ENCODE data around the gene PTGDR.
A peak's percentile ranks its signal among the peaks of the same experiment; 100 is the strongest.

Gene PTGDR

GRCh38 chr14:52267501-52268278 is at the start of gene PTGDR:
Gene PTGDR (plus strand): TSS chr14:52267698. CDS start chr14:52267815, 117 bp downstream.
- peak in 1 of 3 experiments; percentile 34 for DNase-seq (ENCODE audit: low read depth in 2 of 3, low spot score in 2 of 3)

GRCh38 chr14:52219488-52220084 is 47.9 kb upstream of the PTGDR start:
- DNase-seq (ENCODE audit: low read depth in 2 of 3, low spot score in 2 of 3) = no peak

GRCh38 chr14:52220924-52221811 is 46.3 kb upstream of the PTGDR start:
- DNase-seq (ENCODE audit: low read depth in 2 of 3, low spot score in 2 of 3) = no peak

GRCh38 chr14:52222901-52223300 is 44.6 kb upstream of the PTGDR start:
- no peak for DNase-seq (ENCODE audit: low read depth in 2 of 3, low spot score in 2 of 3)

DNA sequence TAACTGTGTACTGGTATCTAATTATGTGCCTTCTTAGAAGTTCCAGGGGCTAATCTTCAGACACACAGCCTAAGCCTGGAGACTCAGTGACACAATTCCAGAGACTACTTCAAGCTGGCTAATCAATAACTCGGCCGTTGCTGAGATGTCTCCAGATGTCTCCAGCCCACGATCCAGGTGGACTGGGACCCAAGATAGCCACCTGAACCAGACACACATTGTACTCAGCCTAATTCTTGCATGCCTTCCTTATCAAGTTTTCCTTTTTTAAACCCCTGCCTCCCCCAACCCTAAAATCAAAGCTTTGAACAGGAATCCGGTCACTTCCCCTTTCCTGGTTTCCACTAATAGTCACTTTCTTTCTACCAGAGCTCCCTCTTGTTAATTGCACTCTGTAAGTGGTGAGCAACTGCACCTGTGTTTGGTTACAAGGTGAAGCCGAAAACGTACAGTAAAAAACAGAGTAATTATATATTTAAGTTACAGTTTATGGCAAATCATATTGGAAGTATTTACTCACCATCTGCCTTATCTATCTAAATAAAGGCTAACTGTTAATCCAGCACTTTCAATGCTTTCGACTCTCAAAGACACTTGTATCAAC is 39.8 kb upstream of the PTGDR start:
- DNase-seq (ENCODE audit: low read depth in 2 of 3, low spot score in 2 of 3) = no peak

DNA sequence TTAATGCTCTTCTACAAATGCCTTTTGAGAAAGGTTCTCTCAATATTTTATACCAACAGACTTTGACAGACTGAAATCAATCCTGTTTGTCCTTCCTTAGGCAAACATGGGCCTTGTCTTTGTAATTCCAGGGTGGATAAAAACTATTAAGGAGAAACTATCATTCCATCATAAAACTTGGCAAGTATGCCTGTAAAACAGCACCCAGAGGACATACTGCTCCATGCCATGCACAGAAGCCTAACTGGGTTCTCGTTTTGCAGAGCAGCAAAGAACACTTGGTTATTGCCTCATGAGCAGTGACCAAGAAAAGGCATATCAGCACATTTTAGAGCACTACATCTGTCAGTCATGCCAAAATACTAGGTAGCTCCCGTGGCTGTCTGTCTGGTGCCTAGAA is 33.8 kb upstream of the PTGDR start:
- no peak for DNase-seq (ENCODE audit: low read depth in 2 of 3, low spot score in 2 of 3)

DNA sequence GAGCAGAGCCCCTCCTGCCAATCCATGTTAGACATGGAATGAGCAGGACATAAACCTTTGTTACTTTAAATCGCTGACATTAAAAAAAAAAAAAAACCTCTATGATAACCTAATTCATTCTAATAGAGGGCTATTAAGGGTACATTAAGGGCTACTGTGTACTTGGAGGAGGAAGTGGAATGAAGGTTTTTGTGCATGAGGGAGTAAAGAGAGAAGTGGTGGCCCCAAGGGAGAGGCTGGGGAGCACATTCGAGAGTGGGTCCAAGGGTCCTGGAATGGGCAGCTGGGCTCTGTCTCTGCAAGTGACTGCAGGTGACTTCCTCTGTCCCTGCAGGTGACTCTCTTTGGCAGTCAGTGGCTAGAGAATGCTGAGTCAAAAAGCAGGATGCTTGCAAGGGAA is 32.1 kb upstream of the PTGDR start:
- no peak for DNase-seq (ENCODE audit: low read depth in 2 of 3, low spot score in 2 of 3)

- DNase-seq (ENCODE audit: low read depth in 2 of 3, low spot score in 2 of 3) = no peak
Observed at GRCh38 chr14:52235866-52236510, 31.5 kb upstream of the PTGDR start.

- DNase-seq (ENCODE audit: low read depth in 2 of 3, low spot score in 2 of 3) = no peak
Observed at GRCh38 chr14:52238682-52239081, 28.8 kb upstream of the PTGDR start.

- DNase-seq (ENCODE audit: low read depth in 2 of 3, low spot score in 2 of 3) = no peak
Observed at GRCh38 chr14:52240623-52241022, 26.9 kb upstream of the PTGDR start.

- no peak for DNase-seq (ENCODE audit: low read depth in 2 of 3, low spot score in 2 of 3)
Observed at GRCh38 chr14:52241087-52241793, 26.3 kb upstream of the PTGDR start.

DNA sequence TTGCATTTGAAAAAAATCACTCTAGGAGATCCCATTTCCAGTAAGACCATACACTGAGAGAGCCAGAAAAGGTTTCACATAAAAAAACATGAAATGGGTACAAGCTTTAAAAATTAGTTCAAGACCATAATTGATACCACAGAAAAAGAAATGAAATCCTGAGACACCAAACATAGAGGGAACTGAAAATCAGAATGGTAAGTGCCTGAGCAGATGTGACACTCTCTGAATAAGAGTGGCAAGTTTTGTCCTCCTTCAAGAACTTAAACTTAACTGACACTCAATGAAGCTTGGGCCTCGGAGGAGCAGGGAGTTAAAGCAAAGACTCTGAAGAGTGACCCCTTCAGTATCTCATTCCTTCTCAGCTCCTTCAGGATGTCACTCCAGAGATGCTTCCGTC is 23.2 kb upstream of the PTGDR start:
- no peak for DNase-seq (ENCODE audit: low read depth in 2 of 3, low spot score in 2 of 3)

DNA sequence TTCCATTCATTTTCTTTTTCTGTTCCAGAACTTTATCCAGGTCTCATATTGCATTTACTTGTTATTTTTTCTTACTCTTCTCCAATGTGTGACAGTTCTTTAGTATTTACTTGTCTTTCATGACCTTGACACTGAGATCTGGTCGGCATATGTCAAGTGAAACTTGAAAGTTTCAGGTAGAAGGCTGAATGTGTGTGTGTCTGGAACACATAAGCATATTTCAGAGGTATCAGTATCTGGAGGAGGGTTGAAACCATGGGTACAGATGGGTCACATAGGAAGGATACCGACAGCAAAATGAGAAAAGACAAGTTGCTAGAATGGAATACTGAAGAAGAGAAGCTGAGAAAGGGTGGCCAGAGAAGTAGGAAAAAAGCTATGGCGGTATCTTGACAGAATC is 22.5 kb upstream of the PTGDR start:
- no peak for DNase-seq (ENCODE audit: low read depth in 2 of 3, low spot score in 2 of 3)

DNA sequence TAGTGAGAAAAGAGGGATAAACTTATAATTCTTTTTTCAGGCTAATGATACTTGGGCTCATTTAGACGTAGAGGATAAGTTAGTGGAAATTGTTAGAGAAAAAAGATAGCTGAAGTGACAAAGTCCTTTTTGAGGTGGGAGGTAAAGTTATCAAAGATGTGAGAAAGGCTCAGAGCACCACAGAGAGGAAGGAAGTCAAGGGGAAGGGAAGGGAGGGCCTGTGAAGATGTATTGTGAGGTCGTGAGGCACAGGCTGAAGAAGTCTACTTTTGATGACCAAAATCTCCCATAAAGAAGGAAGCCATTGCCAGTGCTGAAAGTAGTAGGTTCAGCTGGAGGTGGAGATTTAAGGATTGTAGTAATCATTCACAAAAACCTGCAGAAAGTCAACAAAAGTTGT is 19.4 kb upstream of the PTGDR start:
- DNase-seq (ENCODE audit: low read depth in 2 of 3, low spot score in 2 of 3) = no peak

DNA sequence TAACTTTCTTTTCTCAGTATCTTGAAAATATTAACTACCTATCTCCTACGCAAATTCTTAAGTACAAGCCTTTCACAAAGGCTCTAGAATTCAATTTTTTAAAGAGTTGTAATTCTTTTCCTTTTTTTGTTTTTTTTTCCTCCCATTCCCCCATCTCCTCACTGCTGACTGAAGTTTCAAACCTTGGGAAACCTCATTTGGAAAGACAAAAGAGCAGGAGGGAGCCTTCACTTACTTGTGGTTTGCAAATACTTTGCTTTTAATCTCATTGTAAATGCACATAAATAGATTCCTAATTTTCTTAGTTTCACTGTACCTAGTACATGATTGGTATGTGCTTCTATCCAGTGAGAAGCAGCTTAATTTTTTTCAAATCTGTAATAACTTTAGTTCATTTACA is 15.8 kb upstream of the PTGDR start:
- no peak for DNase-seq (ENCODE audit: low read depth in 2 of 3, low spot score in 2 of 3)

DNA sequence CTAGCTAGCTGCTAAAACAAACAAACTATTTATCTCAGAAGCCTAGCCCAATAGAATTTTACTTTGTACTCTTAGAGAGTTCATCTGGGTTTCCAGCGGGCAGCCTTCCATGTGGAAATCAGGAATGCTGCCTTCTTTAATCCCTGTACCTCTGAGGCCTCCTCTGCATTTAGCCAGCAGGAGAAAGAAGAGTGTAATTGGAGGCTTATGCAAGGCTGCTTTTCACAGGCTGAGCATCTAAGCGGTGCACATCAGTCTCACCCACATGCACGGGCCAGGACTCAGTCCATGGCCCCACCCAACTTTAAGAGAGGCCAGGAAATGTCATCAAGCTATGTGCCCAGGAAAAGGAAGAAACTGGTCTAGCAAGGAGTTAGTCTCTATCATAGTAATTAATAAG is 14.0 kb upstream of the PTGDR start:
- DNase-seq (ENCODE audit: low read depth in 2 of 3, low spot score in 2 of 3) = no peak

GRCh38 chr14:52254086-52254485 is 13.4 kb upstream of the PTGDR start:
- no peak for DNase-seq (ENCODE audit: low read depth in 2 of 3, low spot score in 2 of 3)

DNA sequence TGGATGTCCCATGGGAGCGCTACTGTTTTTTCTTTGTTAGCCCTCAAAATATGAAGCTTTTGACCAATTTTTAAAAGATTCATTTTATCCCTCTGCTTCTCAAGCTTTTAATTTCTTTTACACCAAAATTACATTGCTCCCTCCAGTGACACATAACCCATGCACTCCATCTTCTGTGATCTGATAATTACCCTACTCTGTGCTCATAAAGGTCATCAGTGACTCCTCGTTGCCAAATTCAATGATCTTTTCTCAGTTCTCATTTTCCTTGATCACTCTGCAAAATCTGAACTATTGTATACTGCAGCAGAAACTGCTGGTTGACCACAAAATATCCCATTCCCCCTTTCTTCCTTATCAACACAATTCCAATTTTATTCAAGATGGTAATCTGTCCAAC is 8.7 kb upstream of the PTGDR start:
- DNase-seq (ENCODE audit: low read depth in 2 of 3, low spot score in 2 of 3) = no peak

DNA sequence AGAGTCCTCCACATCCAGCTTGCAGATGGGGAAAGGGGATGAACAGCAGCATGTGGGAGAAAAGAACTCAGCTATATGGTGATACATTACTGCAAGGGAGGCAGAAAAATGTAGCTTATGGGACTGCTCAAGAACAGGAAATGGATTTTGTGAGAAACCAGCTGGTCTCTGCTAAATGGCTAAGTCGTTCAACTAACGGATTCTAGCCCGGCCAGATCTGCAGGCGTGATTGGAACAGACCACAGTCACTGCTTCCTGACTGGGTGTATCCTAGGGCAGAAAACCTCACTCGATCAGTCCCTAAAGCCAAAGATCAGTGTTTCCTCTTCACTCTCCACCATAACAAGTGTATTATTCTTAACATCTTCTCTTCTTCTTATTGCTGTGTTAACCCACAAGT is 8.1 kb upstream of the PTGDR start:
- no peak for DNase-seq (ENCODE audit: low read depth in 2 of 3, low spot score in 2 of 3)

GRCh38 chr14:52262600-52262999 is 4.9 kb upstream of the PTGDR start:
- DNase-seq (ENCODE audit: low read depth in 2 of 3, low spot score in 2 of 3) = no peak

Data from activated CD8-positive, alpha-beta memory T cell treated with anti-CD3 and anti-CD28 coated beads for 48 hours (primary cell).